ENCODE data around the gene PITPNM1.

GRCh38 chr11:67482275-67482826, 22.8 kb downstream of the PITPNM1 start:
- no peak for TF ChIP-seq CREB1 (CRISPR knock-in tag; IDR thresholded peaks at IDR 0.05; ENCODE audit: low read depth)
- no peak for TF ChIP-seq CTCF (conservative IDR thresholded peaks at IDR 0.05; ENCODE audit: low read depth in 2 of 2)
- TF ChIP-seq JUNB (IDR thresholded peaks at IDR 0.05; ENCODE audit: unreplicated experiment) = no peak
